PC-9 (cell line): Measurements from ENCODE around the gene CHST3. TPM values are rescaled to one million over a fixed set of nuclear protein-coding genes. Genes with fewer than 3 reads are reported as not detected.

ENCODE experiments used
- BruUV-seq: library from RNA; stranded (reverse); fragments of 400-500 nt; replicated peaks from 2 replicates; lab custom pipeline; 2021; lab: Mats Ljungman, UMichigan
- CTCF ChIA-PET: fragments of 300-600 bp; sonication (Branson Sonifier 250); formaldehyde crosslinking; loops from one replicate; lab custom pipeline; 2022; ENCODE audit warnings: antibody characterized with exemption; lab: Charles Lee
- POLR2A ChIA-PET: fragments of 300-600 bp; sonication (Branson Sonifier 250); formaldehyde crosslinking; loops from one replicate; lab custom pipeline; 2022; ENCODE audit warnings: antibody characterized with exemption; ENCODE audit not compliant: unreplicated experiment; lab: Charles Lee
- DNase-seq, 2 experiments: peaks; one replicate each; pipeline versions ENCODE4 v3.0.0 to v3.0.0-alpha.2; 2015 to 2022; ENCODE audit warnings: mixed read lengths in 1 of 2
- H2AFZ ChIP-seq: fragments of 200-600 bp; sonication (generic); 2 replicates; pipeline ENCODE4 v1.8.1; 2017; ENCODE audit warnings: antibody characterized with exemption
- H3F3A ChIP-seq: fragments of 200-600 bp; sonication (generic); 2 replicates; pipeline ENCODE4 v1.8.1; 2017; ENCODE audit warnings: antibody characterized with exemption, mild to moderate bottlenecking, low read depth; ENCODE audit not compliant: insufficient read depth
- H3K27ac ChIP-seq: fragments of 200-600 bp; sonication (generic); 2 replicates; pipeline ENCODE4 v1.6.1; 2016; ENCODE audit warnings: mixed run types
- H3K27me3 ChIP-seq: fragments of 200-600 bp; sonication (generic); 2 replicates; pipeline ENCODE4 v1.6.1; 2016; ENCODE audit warnings: low read depth, mixed run types; ENCODE audit not compliant: insufficient read depth
- H3K36me3 ChIP-seq: fragments of 200-600 bp; sonication (generic); 2 replicates; pipeline ENCODE4 v1.6.1; 2016; ENCODE audit warnings: low read depth, mixed run types
- H3K4me1 ChIP-seq: fragments of 200-600 bp; sonication (generic); replicated peaks from 2 replicates; pipeline ENCODE4 v1.6.1; 2016; ENCODE audit warnings: mixed run types; ENCODE audit not compliant: insufficient read depth
- H3K4me2 ChIP-seq: fragments of 200-600 bp; sonication (generic); 2 replicates; pipeline ENCODE4 v1.6.1; 2017; ENCODE audit warnings: mixed run types
- H3K4me3 ChIP-seq: fragments of 200-600 bp; sonication (generic); 2 replicates; pipeline ENCODE4 v1.6.1; 2016; ENCODE audit warnings: mixed run types
- H3K79me2 ChIP-seq: fragments of 200-600 bp; sonication (generic); 2 replicates; pipeline ENCODE4 v1.6.1; 2017; ENCODE audit warnings: low read depth, mixed run types
- H3K9me2 ChIP-seq: fragments of 200-600 bp; sonication (generic); 2 replicates; pipeline ENCODE4 v1.8.1; 2017; ENCODE audit warnings: mild to moderate bottlenecking; ENCODE audit not compliant: insufficient read depth
- H3K9me3 ChIP-seq: fragments of 200-600 bp; sonication (generic); 2 replicates; pipeline ENCODE4 v1.8.1; 2016; ENCODE audit warnings: low read depth; ENCODE audit not compliant: insufficient read depth
- H4K20me1 ChIP-seq: fragments of 200-600 bp; sonication (generic); 2 replicates; pipeline ENCODE4 v1.8.1; 2017; ENCODE audit not compliant: insufficient read depth
- EZH2 ChIP-seq: fragments of 200-600 bp; sonication (generic); IDR thresholded peaks from 2 replicates; pipeline ENCODE4 v1.8.0; 2017; ENCODE audit warnings: antibody characterized with exemption, low read depth
- intact Hi-C: fragments of 100-400 bp; cut with micrococcal nuclease; formaldehyde crosslinking; loops from one replicate; pipeline ENCODE4 v1.10.0; 2022; ENCODE audit not compliant: unreplicated experiment
- total RNA-seq: library from RNA; stranded (reverse); gene quantifications from 2 replicates; pipeline ENCODE4 v1.2.3, GENCODE V29; 2021
- TF ChIP-seq, protein P1 (sequence below): fragments of 200-600 bp; sonication (generic); conservative IDR thresholded peaks from 2 replicates; pipeline ENCODE4 v1.6.1; 2017; ENCODE audit warnings: mixed run types, antibody characterized with exemption, mild to moderate bottlenecking, moderate library complexity

Gene CHST3
- total RNA-seq, 1 experiment from 2014 or later: 23.3 TPM

DNA sequence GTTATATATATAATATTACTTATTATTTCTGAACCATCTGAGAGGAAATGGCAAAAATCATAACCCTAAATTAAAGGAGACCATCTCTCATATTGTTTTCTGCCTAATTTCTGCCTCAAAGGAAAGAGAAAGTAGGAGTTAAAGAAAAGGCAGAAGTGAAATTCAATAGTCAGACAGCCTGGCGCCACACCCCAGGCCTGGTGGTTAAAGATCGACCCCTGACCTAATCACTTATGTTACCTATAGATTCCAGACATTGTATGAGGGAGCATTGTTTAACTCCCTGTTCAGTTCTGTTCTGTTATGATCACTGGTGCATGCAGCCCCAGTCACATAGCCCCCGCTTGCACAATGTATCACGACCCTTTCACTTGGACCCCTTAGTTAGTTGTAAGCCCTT lies 24.9 kb upstream of the CHST3 start:
- Histone ChIP-seq H3K9me3 (peaks cover 8% of the 10 kb centered on the region; the same call in 1 of the 2 replicates), H3K27ac (no peak overlapping the region), H3K4me3 (no peak overlapping the region), H3K79me2 (no peaks in the 10 kb centered on the region), H2AFZ (no peak overlapping the region), H3K9me2 (no peaks in the 10 kb centered on the region), H4K20me1 (no peaks in the 10 kb centered on the region), H3F3A (no peaks in the 10 kb centered on the region), H3K4me2 (peak overlapping the region; percentile 14; the same call in 1 of the 2 replicates), H3K36me3 (no peaks in the 10 kb centered on the region), H3K4me1 (peaks cover 13% of the 10 kb centered on the region; the same call in 1 of the 2 replicates), H3K27me3 (no peaks in the 10 kb centered on the region)
- CTCF ChIA-PET: interaction anchor here (0.6 kb wide), 2 partner anchors 43 to 386 kb away, joined by 3 read pairs; no protein-coding TSS in a partner anchor
- no peak for TF ChIP-seq EZH2
- TF ChIP-seq, protein P1, sequence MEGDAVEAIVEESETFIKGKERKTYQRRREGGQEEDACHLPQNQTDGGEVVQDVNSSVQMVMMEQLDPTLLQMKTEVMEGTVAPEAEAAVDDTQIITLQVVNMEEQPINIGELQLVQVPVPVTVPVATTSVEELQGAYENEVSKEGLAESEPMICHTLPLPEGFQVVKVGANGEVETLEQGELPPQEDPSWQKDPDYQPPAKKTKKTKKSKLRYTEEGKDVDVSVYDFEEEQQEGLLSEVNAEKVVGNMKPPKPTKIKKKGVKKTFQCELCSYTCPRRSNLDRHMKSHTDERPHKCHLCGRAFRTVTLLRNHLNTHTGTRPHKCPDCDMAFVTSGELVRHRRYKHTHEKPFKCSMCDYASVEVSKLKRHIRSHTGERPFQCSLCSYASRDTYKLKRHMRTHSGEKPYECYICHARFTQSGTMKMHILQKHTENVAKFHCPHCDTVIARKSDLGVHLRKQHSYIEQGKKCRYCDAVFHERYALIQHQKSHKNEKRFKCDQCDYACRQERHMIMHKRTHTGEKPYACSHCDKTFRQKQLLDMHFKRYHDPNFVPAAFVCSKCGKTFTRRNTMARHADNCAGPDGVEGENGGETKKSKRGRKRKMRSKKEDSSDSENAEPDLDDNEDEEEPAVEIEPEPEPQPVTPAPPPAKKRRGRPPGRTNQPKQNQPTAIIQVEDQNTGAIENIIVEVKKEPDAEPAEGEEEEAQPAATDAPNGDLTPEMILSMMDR: no peak
- no TSS peak for BruUV-seq
- POLR2A ChIA-PET: interaction anchor here (0.6 kb wide), 1 partner anchor 1207 kb away, joined by 10 read pairs; no protein-coding TSS in a partner anchor
- no peak for DNase-seq
- intact Hi-C loops: no loop called here

DNA sequence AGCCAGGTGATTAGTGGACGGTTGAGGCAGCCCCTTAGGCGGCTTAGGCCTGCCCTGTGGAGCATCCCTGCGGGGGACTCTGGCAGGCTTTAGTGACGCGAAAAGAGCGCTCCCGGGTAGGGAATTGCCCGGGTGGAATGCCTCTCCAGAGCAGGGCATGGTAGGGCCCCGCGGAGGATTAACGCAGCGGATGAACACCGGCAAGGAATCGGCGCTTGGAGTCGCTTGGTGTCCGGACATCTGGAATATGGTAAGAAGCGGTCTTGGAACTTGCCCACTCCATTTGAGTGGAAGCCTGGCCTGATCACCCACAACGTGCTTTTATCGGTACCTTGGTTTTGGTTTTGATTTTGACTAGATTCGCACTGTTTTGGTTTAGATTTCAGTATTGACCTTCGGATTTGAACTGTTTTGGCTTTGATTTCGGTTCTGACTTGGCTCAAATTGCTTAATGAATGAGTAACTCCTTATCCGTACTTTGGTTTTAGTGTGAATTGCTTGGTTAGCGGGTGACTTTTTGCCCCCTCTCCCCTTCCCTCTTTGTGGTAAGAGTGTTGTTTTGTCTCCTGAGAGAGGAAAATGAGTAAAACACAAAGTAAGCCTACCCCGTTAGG lies 24.2 kb upstream of the CHST3 start:
- 0 out of 2 replicates have a peak overlapping the region, but pooled peaks have one; percentile 14 for H3K4me2 ChIP-seq
- no peak overlapping the region for H3K27ac ChIP-seq
- H4K20me1 ChIP-seq: no peaks in the 10 kb centered on the region
- no peaks in the 10 kb centered on the region for H3K36me3 ChIP-seq
- H3K9me3 ChIP-seq: peaks cover 13% of the 10 kb centered on the region; the same call in 1 of the 2 replicates
- CTCF ChIA-PET: interaction anchor here (0.6 kb wide), 1 partner anchor 281 kb away, joined by 5 read pairs; no protein-coding TSS in a partner anchor
- DNase-seq: no peak
- no peaks in the 10 kb centered on the region for H3F3A ChIP-seq
- TF ChIP-seq EZH2: no peak
- TF ChIP-seq, protein P1: no peak
- H3K4me1 ChIP-seq: peaks cover 13% of the 10 kb centered on the region; the same call in 1 of the 2 replicates
- H3K4me3 ChIP-seq: no peak overlapping the region
- H3K27me3 ChIP-seq: no peaks in the 10 kb centered on the region
- no peaks in the 10 kb centered on the region for H3K79me2 ChIP-seq
- intact Hi-C loops: no loop called here
- no peaks in the 10 kb centered on the region for H3K9me2 ChIP-seq
- no TSS peak for BruUV-seq
- POLR2A ChIA-PET: no interaction called here
- no peak overlapping the region for H2AFZ ChIP-seq

DNA sequence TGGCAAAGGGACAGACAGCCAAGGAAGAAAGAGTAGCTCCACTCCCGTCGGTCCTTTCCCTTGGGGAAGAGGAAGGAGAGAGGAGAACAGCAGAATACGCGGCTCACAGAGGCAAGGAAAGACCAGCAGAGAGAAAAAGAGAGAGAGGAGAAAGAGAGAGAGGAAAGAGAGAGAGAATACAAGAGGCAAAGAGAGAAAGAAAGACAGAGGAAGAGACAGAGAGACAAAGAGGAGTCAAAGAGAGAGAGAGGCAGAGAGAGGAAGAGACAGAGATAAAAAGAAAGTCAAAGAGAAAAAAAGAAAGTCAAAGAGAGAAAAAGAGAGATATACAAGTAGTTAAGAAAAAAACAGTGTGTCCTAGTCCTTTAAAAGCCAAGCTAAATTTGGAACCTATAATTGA lies 23.4 kb upstream of the CHST3 start:
- Histone ChIP-seq H3K9me2 (no peaks in the 10 kb centered on the region), H4K20me1 (no peaks in the 10 kb centered on the region), H3F3A (no peaks in the 10 kb centered on the region), H3K4me2 (no peak overlapping the region), H2AFZ (0 out of 2 replicates have a peak overlapping the region, but pooled peaks have one; percentile 18), H3K9me3 (peaks cover 21% of the 10 kb centered on the region; the same call in 1 of the 2 replicates), H3K27me3 (no peaks in the 10 kb centered on the region), H3K79me2 (no peaks in the 10 kb centered on the region), H3K4me1 (peaks cover 13% of the 10 kb centered on the region; the same call in 1 of the 2 replicates), H3K4me3 (no peak overlapping the region), H3K27ac (no peak overlapping the region), H3K36me3 (no peaks in the 10 kb centered on the region)
- BruUV-seq: no TSS peak
- TF ChIP-seq, protein P1: no peak
- no peak for TF ChIP-seq EZH2
- no peak for DNase-seq
- ChIA-PET CTCF (interaction anchor here (0.6 kb wide), 1 partner anchor 281 kb away, joined by 5 read pairs; no protein-coding TSS in a partner anchor), POLR2A (no interaction called here)
- intact Hi-C loops: no loop called here
